Thyroid gland (tissue), 4 donors: ENCODE results near the gene FOSL2.

Experiments used
- POLR2A ChIP-seq, 2 donors: fragments of 450-650 bp; IDR thresholded peaks; one replicate each; pipeline ENCODE4 v1.6.1; 2017; ENCODE audit warnings: antibody characterized with exemption in 2 of 2, mild to moderate bottlenecking in 2 of 2, moderate library complexity in 1 of 2
- TF ChIP-seq, protein P1 (sequence below), 6 experiments: fragments of 200-600 bp in 3 of 6; fragments of 450-650 bp in 3 of 6; sonication (generic) in 3 of 6; IDR thresholded peaks; one replicate each; pipeline ENCODE4 v1.5.1; 2016 to 2019; ENCODE audit warnings: antibody characterized with exemption in 6 of 6, mild to moderate bottlenecking in 2 of 6, inconsistent platforms in 1 of 6, moderate library complexity in 1 of 6

DNA sequence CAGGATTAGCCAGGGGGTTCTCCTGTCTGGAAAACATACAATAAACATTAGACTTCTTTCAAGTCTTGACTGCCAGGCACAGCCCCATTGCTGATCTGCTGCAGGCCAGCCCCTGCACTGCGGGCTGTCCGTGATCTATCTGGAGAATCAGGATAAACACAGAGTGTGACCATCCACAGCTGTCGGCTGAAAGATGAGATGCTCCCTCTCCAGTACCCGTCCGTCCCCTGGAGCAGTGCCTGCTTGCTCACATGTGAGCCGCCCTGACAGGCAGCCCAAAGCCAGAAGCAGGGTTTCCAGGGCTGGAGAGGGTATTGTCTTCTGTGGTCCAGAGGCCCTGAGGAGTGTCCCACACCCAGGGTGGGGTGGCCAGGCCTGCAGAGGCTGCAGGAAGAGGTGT lies 46.1 kb upstream of the FOSL2 start:
- TF ChIP-seq, protein P1, sequence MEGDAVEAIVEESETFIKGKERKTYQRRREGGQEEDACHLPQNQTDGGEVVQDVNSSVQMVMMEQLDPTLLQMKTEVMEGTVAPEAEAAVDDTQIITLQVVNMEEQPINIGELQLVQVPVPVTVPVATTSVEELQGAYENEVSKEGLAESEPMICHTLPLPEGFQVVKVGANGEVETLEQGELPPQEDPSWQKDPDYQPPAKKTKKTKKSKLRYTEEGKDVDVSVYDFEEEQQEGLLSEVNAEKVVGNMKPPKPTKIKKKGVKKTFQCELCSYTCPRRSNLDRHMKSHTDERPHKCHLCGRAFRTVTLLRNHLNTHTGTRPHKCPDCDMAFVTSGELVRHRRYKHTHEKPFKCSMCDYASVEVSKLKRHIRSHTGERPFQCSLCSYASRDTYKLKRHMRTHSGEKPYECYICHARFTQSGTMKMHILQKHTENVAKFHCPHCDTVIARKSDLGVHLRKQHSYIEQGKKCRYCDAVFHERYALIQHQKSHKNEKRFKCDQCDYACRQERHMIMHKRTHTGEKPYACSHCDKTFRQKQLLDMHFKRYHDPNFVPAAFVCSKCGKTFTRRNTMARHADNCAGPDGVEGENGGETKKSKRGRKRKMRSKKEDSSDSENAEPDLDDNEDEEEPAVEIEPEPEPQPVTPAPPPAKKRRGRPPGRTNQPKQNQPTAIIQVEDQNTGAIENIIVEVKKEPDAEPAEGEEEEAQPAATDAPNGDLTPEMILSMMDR (IDR thresholded peaks at IDR 0.05) = no peak
- no peak for TF ChIP-seq POLR2A (IDR thresholded peaks at IDR 0.05)
